ENCODE measurements around the gene NR3C2. TPM values are rescaled to one million over a fixed set of nuclear protein-coding genes. Genes with fewer than 3 reads are reported as not detected.

The NR3C2 gene
- 0.45 and 2.1 TPM in 2 replicates for total RNA-seq (2014; rRNA removed)
- 1.6 TPM for polyA plus RNA-seq (2012)

GRCh38 chr4:148441986-148442831 is at the start of gene NR3C2:
TSS of gene NR3C2 (minus strand) at chr4:148442414.
- peak; percentile 96 for DNase-seq (ENCODE audit: low read depth)

GRCh38 chr4:148487181-148487580 is 45.0 kb upstream of the NR3C2 start:
- DNase-seq (ENCODE audit: low read depth), result no peak

- DNase-seq (ENCODE audit: low read depth), result no peak
These were observed 39.4 kb upstream of the NR3C2 start for GRCh38 chr4:148481636-148482035.

- no peak for DNase-seq (ENCODE audit: low read depth)
These were observed 35.1 kb upstream of the NR3C2 start for GRCh38 chr4:148477276-148477675.

GRCh38 chr4:148469938-148470337 is 27.7 kb upstream of the NR3C2 start:
- DNase-seq (ENCODE audit: low read depth), result no peak

GRCh38 chr4:148454835-148455234 is 12.6 kb upstream of the NR3C2 start:
- no peak for DNase-seq (ENCODE audit: low read depth)

GRCh38 chr4:148453833-148454232 is 11.6 kb upstream of the NR3C2 start:
- no peak for DNase-seq (ENCODE audit: low read depth)

- DNase-seq (ENCODE audit: low read depth), result no peak
These were observed 10.8 kb upstream of the NR3C2 start for GRCh38 chr4:148452970-148453369.

- DNase-seq (ENCODE audit: low read depth), result no peak
These were observed 7.7 kb upstream of the NR3C2 start for GRCh38 chr4:148449921-148450320.

- peak; percentile 8 for DNase-seq (ENCODE audit: low read depth)
These were observed 5.9 kb upstream of the NR3C2 start for GRCh38 chr4:148448141-148448540.

GRCh38 chr4:148447681-148448080 is 5.5 kb upstream of the NR3C2 start:
- DNase-seq (ENCODE audit: low read depth), result peak; percentile 19

GRCh38 chr4:148445860-148446330 is 3.7 kb upstream of the NR3C2 start:
- no peak for DNase-seq (ENCODE audit: low read depth)

- peak; percentile 7 for DNase-seq (ENCODE audit: low read depth)
These were observed 3.1 kb upstream of the NR3C2 start for GRCh38 chr4:148445071-148445859.

- DNase-seq (ENCODE audit: low read depth), result peak; percentile 4
These were observed 2.3 kb upstream of the NR3C2 start for GRCh38 chr4:148444296-148445070.

GRCh38 chr4:148443512-148444295 is 1.5 kb upstream of the NR3C2 start:
- peak; percentile 2 for DNase-seq (ENCODE audit: low read depth)

- peak; percentile 11 for DNase-seq (ENCODE audit: low read depth)
These were observed 758 bp upstream of the NR3C2 start for GRCh38 chr4:148442832-148443511.

- no peak for DNase-seq (ENCODE audit: low read depth)
These were observed 609 bp downstream of the NR3C2 start for GRCh38 chr4:148441624-148441985.

- no peak for DNase-seq (ENCODE audit: low read depth)
These were observed 4.2 kb downstream of the NR3C2 start for GRCh38 chr4:148438047-148438446.

- no peak for DNase-seq (ENCODE audit: low read depth)
These were observed 4.8 kb downstream of the NR3C2 start for GRCh38 chr4:148437439-148437838.

GRCh38 chr4:148436512-148436911 is 5.7 kb downstream of the NR3C2 start:
- no peak for DNase-seq (ENCODE audit: low read depth)
